H9 (cell line): ENCODE results near the gene CXCL12. TPM values are rescaled to one million over a fixed set of nuclear protein-coding genes. Genes with fewer than 3 reads are reported as not detected.

Source experiments
- DNase-seq: peaks from one replicate; pipeline ENCODE4 v3.0.0-alpha.2; 2017
- H2AFZ ChIP-seq: one replicate; pipeline ENCODE4 v1.6.1; 2013; ENCODE audit warnings: mild to moderate bottlenecking, low read length, control low read depth, moderate library complexity
- H2AK5ac ChIP-seq: 2 replicates; pipeline ENCODE4 v1.6.1; 2013; ENCODE audit warnings: low read length, control low read depth, mixed read lengths; ENCODE audit not compliant: insufficient read length
- H2BK120ac ChIP-seq: one replicate; pipeline ENCODE4 v1.6.1; 2013; ENCODE audit warnings: low read depth, mild to moderate bottlenecking, low read length, control low read depth, inconsistent platforms; ENCODE audit not compliant: poor library complexity, severe bottlenecking
- H2BK12ac ChIP-seq: 2 replicates; pipeline ENCODE4 v1.6.1; 2013; ENCODE audit warnings: low read length, control low read depth, mixed read lengths, low read depth; ENCODE audit not compliant: insufficient read length
- H2BK15ac ChIP-seq: 2 replicates; pipeline ENCODE4 v1.6.1; 2013; ENCODE audit warnings: low read depth, low read length, control low read depth
- H2BK20ac ChIP-seq: one replicate; pipeline ENCODE4 v1.6.1; 2013; ENCODE audit warnings: low read depth, mild to moderate bottlenecking, low read length, control low read depth, inconsistent platforms; ENCODE audit not compliant: poor library complexity, severe bottlenecking
- H2BK5ac ChIP-seq: 2 replicates; pipeline ENCODE4 v1.6.1; 2013; ENCODE audit warnings: low read length, control low read depth, mixed read lengths; ENCODE audit not compliant: insufficient read length
- H3K14ac ChIP-seq: 2 replicates; pipeline ENCODE4 v1.6.1; 2013; ENCODE audit warnings: low read length, control low read depth; ENCODE audit not compliant: insufficient read depth
- H3K18ac ChIP-seq: 2 replicates; pipeline ENCODE4 v1.6.1; 2013; ENCODE audit warnings: low read depth, mild to moderate bottlenecking, mixed read lengths, low read length, control low read depth; ENCODE audit not compliant: insufficient read length
- H3K23ac ChIP-seq: 2 replicates; pipeline ENCODE4 v1.6.1; 2013; ENCODE audit warnings: low read length, control low read depth, mixed read lengths, low read depth; ENCODE audit not compliant: insufficient read length
- H3K23me2 ChIP-seq: 2 replicates; pipeline ENCODE4 v1.6.1; 2013; ENCODE audit warnings: low read depth, mild to moderate bottlenecking, mixed read lengths, low read length, control low read depth; ENCODE audit not compliant: insufficient read length, poor library complexity, severe bottlenecking
- H3K27ac ChIP-seq: 2 replicates; pipeline ENCODE4 v1.5.1; 2013; ENCODE audit warnings: low read length, control low read depth, mixed read lengths, low read depth; ENCODE audit not compliant: insufficient read length
- H3K27me3 ChIP-seq: 2 replicates; pipeline ENCODE4 v1.6.1; 2013; ENCODE audit warnings: low read length, control low read depth, inconsistent platforms; ENCODE audit not compliant: insufficient read depth
- H3K4ac ChIP-seq: 2 replicates; pipeline ENCODE4 v1.6.1; 2013; ENCODE audit warnings: low read depth, mild to moderate bottlenecking, control low read depth, inconsistent platforms, low read length, moderate library complexity
- H3K4me1 ChIP-seq: 2 replicates; pipeline ENCODE4 v1.6.1; 2013; ENCODE audit warnings: low read length, control low read depth, inconsistent platforms; ENCODE audit not compliant: insufficient read depth
- H3K4me2 ChIP-seq: 2 replicates; pipeline ENCODE4 v1.6.1; 2013; ENCODE audit warnings: low read length, control low read depth, mixed read lengths; ENCODE audit not compliant: insufficient read length, insufficient read depth
- H3K56ac ChIP-seq: 2 replicates; pipeline ENCODE4 v1.6.1; 2013; ENCODE audit warnings: low read depth, mild to moderate bottlenecking, mixed read lengths, low read length, control low read depth; ENCODE audit not compliant: insufficient read length
- H3K79me1 ChIP-seq: 2 replicates; pipeline ENCODE4 v1.6.1; 2013; ENCODE audit warnings: low read depth, mild to moderate bottlenecking, moderate library complexity, low read length, control low read depth, inconsistent platforms; ENCODE audit not compliant: insufficient read depth, poor library complexity, severe bottlenecking
- H3K79me2 ChIP-seq: 2 replicates; pipeline ENCODE4 v1.6.1; 2013; ENCODE audit warnings: low read length, control low read depth, inconsistent platforms; ENCODE audit not compliant: insufficient read depth
- H3K9ac ChIP-seq: 2 replicates; pipeline ENCODE4 v1.6.1; 2013; ENCODE audit warnings: low read length, control low read depth, mixed read lengths; ENCODE audit not compliant: insufficient read length; ENCODE audit errors: extremely low read depth
- H3K9me3 ChIP-seq: one replicate; pipeline ENCODE4 v1.6.1; 2013; ENCODE audit warnings: low read depth, low read length, inconsistent platforms; ENCODE audit not compliant: control insufficient read depth
- H3T11ph ChIP-seq: one replicate; pipeline ENCODE4 v1.6.1; 2013; ENCODE audit warnings: mild to moderate bottlenecking, low read length, control low read depth, inconsistent platforms
- H4K20me1 ChIP-seq: one replicate; pipeline ENCODE4 v1.6.1; 2013; ENCODE audit not compliant: control insufficient read depth, insufficient read length, insufficient read depth
- H4K5ac ChIP-seq: 2 replicates; pipeline ENCODE4 v1.6.1; 2013; ENCODE audit warnings: low read depth, mild to moderate bottlenecking, mixed read lengths, low read length, control low read depth; ENCODE audit not compliant: insufficient read length
- H4K8ac ChIP-seq: replicated peaks from 2 replicates; pipeline ENCODE4 v1.6.1; 2013; ENCODE audit warnings: low read length, control low read depth, mixed read lengths, low read depth; ENCODE audit not compliant: insufficient read length
- H4K91ac ChIP-seq: 2 replicates; pipeline ENCODE4 v1.6.1; 2013; ENCODE audit warnings: low read depth, mild to moderate bottlenecking, moderate library complexity, mixed read lengths, low read length, control low read depth; ENCODE audit not compliant: insufficient read length
- H3K27ac Mint-ChIP-seq, 3 experiments: 2 replicates in 2 of 3; 3 replicates in 1 of 3; pipeline ENCODE4 v1.8.0; 2020 to 2021; ENCODE audit warnings: mixed read lengths in 3 of 3, mild to moderate bottlenecking in 1 of 3, moderate library complexity in 1 of 3
- H3K27me3 Mint-ChIP-seq: 2 replicates; pipeline ENCODE4 v1.8.0; 2021; ENCODE audit warnings: low read depth, mild to moderate bottlenecking, moderate library complexity, mixed read lengths
- H3K36me3 Mint-ChIP-seq, 3 experiments: 2 replicates in 2 of 3; 3 replicates in 1 of 3; pipeline ENCODE4 v1.8.0; 2020 to 2021; ENCODE audit warnings: low read depth in 3 of 3, mixed read lengths in 3 of 3; ENCODE audit not compliant: insufficient read depth in 1 of 3
- H3K4me1 Mint-ChIP-seq, 2 experiments: 2 replicates each; pipeline ENCODE4 v1.8.0; 2020; ENCODE audit warnings: mixed read lengths in 2 of 2
- H3K4me3 Mint-ChIP-seq, 2 experiments: 2 replicates in 1 of 2; 3 replicates in 1 of 2; pipeline ENCODE4 v1.8.0; 2020 to 2021; ENCODE audit warnings: mild to moderate bottlenecking in 2 of 2, mixed read lengths in 2 of 2, moderate library complexity in 1 of 2
- H3K9me3 Mint-ChIP-seq, 2 experiments: 2 replicates in 1 of 2; 3 replicates in 1 of 2; pipeline ENCODE4 v1.8.0; 2020; ENCODE audit warnings: mild to moderate bottlenecking in 2 of 2, mixed read lengths in 2 of 2, moderate library complexity in 1 of 2
- WGBS: extraction: QIAGEN DNeasy Blood & Tissue Kit; methylation state at CpG from one replicate; pipeline ENCODE4 v1.1.7; 2013; ENCODE audit warnings: missing lambda C conversion rate, low lambda C conversion rate, mixed read lengths; ENCODE audit not compliant: insufficient read length; ENCODE audit errors: extremely low coverage; 5-methylcytosine and 5-hydroxymethylcytosine counted together
- total RNA-seq: library from RNA; stranded (reverse); gene quantifications from 2 replicates; pipeline ENCODE4 v1.2.1, GENCODE V29; 2021
- TF ChIP-seq, protein P1 (sequence below): fragments of 200-600 bp; sonication (generic); conservative IDR thresholded peaks from 3 replicates; pipeline ENCODE4 v1.8.0; 2021; ENCODE audit warnings: antibody characterized with exemption, mild to moderate bottlenecking

The CXCL12 gene
- total RNA-seq, 1 experiment from 2014 or later = 28.3 TPM

DNA sequence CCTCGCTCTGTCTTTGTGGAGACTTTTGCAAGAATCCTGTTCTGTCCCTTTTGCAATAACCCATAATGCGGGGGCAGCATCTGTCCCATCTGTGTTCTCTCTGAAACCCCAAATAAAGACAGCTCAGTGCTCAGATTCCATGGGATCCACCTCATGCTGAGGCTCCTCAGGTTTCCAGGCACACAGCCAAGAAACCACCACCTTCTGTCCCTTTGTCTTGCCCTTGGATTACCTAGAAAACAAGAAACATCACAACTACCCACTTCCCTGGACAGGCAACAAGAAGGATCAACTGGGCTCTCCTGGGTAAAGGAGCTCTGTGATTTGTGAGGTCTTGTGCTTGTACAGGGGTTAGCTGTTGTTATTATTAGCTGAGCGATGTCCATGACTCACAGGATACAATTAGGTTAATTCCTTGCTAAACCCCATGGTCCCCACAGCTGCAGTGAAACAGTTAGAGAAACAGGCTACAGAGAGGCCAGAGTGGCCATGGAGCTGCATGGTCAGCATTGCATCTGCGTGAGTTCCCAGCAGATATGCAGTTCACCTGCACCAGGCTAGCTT, 50.2 kb downstream of the CXCL12 start:
- Histone ChIP-seq H3K23me2 (no peaks in the 10 kb centered on the region), H3K18ac (no peak overlapping the region), H4K8ac (no peak overlapping the region), H3K9me3 (no peaks in the 10 kb centered on the region), H4K5ac (no peak overlapping the region), H2BK20ac (no peak overlapping the region), H2AFZ (no peak overlapping the region), H3K4ac (no peak overlapping the region), H4K20me1 (no peaks in the 10 kb centered on the region), H2BK5ac (no peak overlapping the region), H3K79me1 (no peaks in the 10 kb centered on the region), H2BK120ac (no peak overlapping the region), H3K14ac (no peak overlapping the region), H3K56ac (no peak overlapping the region), H3T11ph (no peak overlapping the region), H3K4me2 (no peak overlapping the region), H3K23ac (no peak overlapping the region), H3K79me2 (no peaks in the 10 kb centered on the region), H4K91ac (no peak overlapping the region), H2BK15ac (no peak overlapping the region), H3K4me1 (no peaks in the 10 kb centered on the region), H3K9ac (no peak overlapping the region), H3K27me3 (no peaks in the 10 kb centered on the region), H2AK5ac (no peak overlapping the region), H2BK12ac (no peak overlapping the region), H3K27ac (no peak overlapping the region)
- no peak overlapping the region for H3K4me3 Mint-ChIP-seq
- peaks cover 9 to 12% of the 10 kb centered on the region in 2 experiments for H3K4me1 Mint-ChIP-seq
- H3K36me3 Mint-ChIP-seq = no peaks in the 10 kb centered on the region; a peak in 1 of 7 replicates
- WGBS = no CpG with 5 or more reads among the region's 4 CpGs
- TF ChIP-seq, protein P1, sequence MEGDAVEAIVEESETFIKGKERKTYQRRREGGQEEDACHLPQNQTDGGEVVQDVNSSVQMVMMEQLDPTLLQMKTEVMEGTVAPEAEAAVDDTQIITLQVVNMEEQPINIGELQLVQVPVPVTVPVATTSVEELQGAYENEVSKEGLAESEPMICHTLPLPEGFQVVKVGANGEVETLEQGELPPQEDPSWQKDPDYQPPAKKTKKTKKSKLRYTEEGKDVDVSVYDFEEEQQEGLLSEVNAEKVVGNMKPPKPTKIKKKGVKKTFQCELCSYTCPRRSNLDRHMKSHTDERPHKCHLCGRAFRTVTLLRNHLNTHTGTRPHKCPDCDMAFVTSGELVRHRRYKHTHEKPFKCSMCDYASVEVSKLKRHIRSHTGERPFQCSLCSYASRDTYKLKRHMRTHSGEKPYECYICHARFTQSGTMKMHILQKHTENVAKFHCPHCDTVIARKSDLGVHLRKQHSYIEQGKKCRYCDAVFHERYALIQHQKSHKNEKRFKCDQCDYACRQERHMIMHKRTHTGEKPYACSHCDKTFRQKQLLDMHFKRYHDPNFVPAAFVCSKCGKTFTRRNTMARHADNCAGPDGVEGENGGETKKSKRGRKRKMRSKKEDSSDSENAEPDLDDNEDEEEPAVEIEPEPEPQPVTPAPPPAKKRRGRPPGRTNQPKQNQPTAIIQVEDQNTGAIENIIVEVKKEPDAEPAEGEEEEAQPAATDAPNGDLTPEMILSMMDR = no peak
- no peaks in the 10 kb centered on the region for H3K9me3 Mint-ChIP-seq
- no peak overlapping the region; a peak in 1 of 7 replicates for H3K27ac Mint-ChIP-seq
- DNase-seq = no peak
- 0 out of 2 replicates have a peak, but pooled peaks cover 4% of the 10 kb centered on the region for H3K27me3 Mint-ChIP-seq
